HepG2 (cell line): ENCODE results near the gene SLC9A5. TPM values are rescaled to one million over a fixed set of nuclear protein-coding genes. Genes with fewer than 3 reads are reported as not detected.

Experiments
- ATAC-seq: fragments of 200-7000 bp; cut with Tn5 transposase; 3 replicates; pipeline ENCODE4 v1.9.1; 2020; ENCODE audit warnings: mild to moderate bottlenecking, moderate library complexity
- BruUV-seq: library from RNA; stranded (reverse); fragments of 400-500 nt; replicated peaks from 2 replicates; lab custom pipeline; 2021; lab: Mats Ljungman, UMichigan
- CTCF ChIA-PET: fragments of 300-600 bp; formaldehyde crosslinking; extraction: SDS; loops from one replicate; lab custom pipeline; 2021; ENCODE audit warnings: low total read pairs, inconsistent platforms, low intra/inter-chr PET ratio; lab: Yijun Ruan, JAX
- POLR2A ChIA-PET: fragments of 350-600 bp; sonication (Branson Sonifier 250); formaldehyde crosslinking; loops from one replicate; lab custom pipeline; 2020; ENCODE audit warnings: antibody characterized with exemption, inconsistent platforms; lab: Yijun Ruan, JAX
- DNase-seq: peaks from one replicate; pipeline ENCODE4 v3.0.0-alpha.2; 2015; ENCODE audit warnings: low spot score
- FAIRE-seq: peaks from 3 replicates; lab custom pipeline; 2011; peaks lifted over from hg19 to GRCh38; lab: Jason Lieb, UNC
- H2AFZ ChIP-seq: one replicate; pipeline ENCODE4 v1.6.1; 2011; ENCODE audit warnings: low read length, inconsistent platforms
- H3K27ac ChIP-seq: fragments of 300-600 bp; 3 replicates; pipeline ENCODE4 v1.8.0; 2011; ENCODE audit warnings: mixed run types, mild to moderate bottlenecking, mixed read lengths, low read length, inconsistent platforms; ENCODE audit not compliant: insufficient read depth; ENCODE audit errors: extremely low read length
- H3K27me3 ChIP-seq, 2 experiments: fragments of 200-600 bp in 1 of 2; 2 replicates in 1 of 2; 3 replicates in 1 of 2; pipeline versions ENCODE4 v1.6.0 to v1.8.0; 2011; ENCODE audit warnings: low read length in 2 of 2, mild to moderate bottlenecking in 2 of 2, moderate library complexity in 2 of 2, inconsistent platforms in 1 of 2; ENCODE audit not compliant: insufficient read depth in 2 of 2, control insufficient read depth in 1 of 2
- H3K36me3 ChIP-seq, 2 experiments: fragments of 200-600 bp in 1 of 2; replicated peaks in 1 of 2; 2 replicates in 1 of 2; 3 replicates in 1 of 2; pipeline versions ENCODE4 v1.5.1 to v1.8.0; 2011; ENCODE audit warnings: low read length in 2 of 2, inconsistent platforms in 1 of 2; ENCODE audit not compliant: insufficient read depth in 2 of 2, control insufficient read depth in 1 of 2
- H3K4me1 ChIP-seq: 2 replicates; pipeline ENCODE4 v1.5.1; 2012; ENCODE audit warnings: low read length, inconsistent platforms; ENCODE audit not compliant: insufficient read depth
- H3K4me2 ChIP-seq: 2 replicates; pipeline ENCODE4 v1.6.0; 2011; ENCODE audit warnings: low read depth, low read length, inconsistent platforms
- H3K4me3 ChIP-seq, 3 experiments: fragments of 200-600 bp in 1 of 3; sonication (generic), shearing (Covaris generic) in 1 of 3; replicated peaks in 1 of 3; 2 replicates each; pipeline ENCODE4 v1.5.1; 2011 to 2016; ENCODE audit warnings: low read length in 3 of 3, inconsistent platforms in 2 of 3, low read depth in 2 of 3, mild to moderate bottlenecking in 2 of 3, control low read depth in 1 of 3, mixed read lengths in 1 of 3; ENCODE audit not compliant: insufficient read depth in 1 of 3
- H3K79me2 ChIP-seq: one replicate; pipeline ENCODE4 v1.6.1; 2011; ENCODE audit warnings: low read length, inconsistent platforms; ENCODE audit not compliant: insufficient read depth
- H3K9ac ChIP-seq: 2 replicates; pipeline ENCODE4 v1.6.0; 2011; ENCODE audit warnings: mild to moderate bottlenecking, low read depth, low read length, inconsistent platforms; ENCODE audit not compliant: insufficient read depth
- H3K9me3 ChIP-seq: 2 replicates; pipeline ENCODE4 v1.5.1; 2012; ENCODE audit warnings: mild to moderate bottlenecking, low read length
- H4K20me1 ChIP-seq: 2 replicates; pipeline ENCODE4 v1.6.0; 2011; ENCODE audit warnings: inconsistent platforms, mild to moderate bottlenecking, low read length, moderate library complexity; ENCODE audit not compliant: insufficient read depth
- ARNT ChIP-seq: fragments of 450-650 bp; IDR thresholded peaks from 2 replicates; pipeline ENCODE4 v1.6.1; 2017
- CBFB ChIP-seq: sonication (generic); formaldehyde crosslinking; IDR thresholded peaks from 2 replicates; pipeline ENCODE4 v1.4.0; 2020; ENCODE audit warnings: missing genetic modification reagents
- KLF15 ChIP-seq: sonication (generic); formaldehyde crosslinking; IDR thresholded peaks from 2 replicates; pipeline ENCODE4 v1.8.1; 2023; ENCODE audit warnings: borderline replicate concordance, mild to moderate bottlenecking, inconsistent platforms, missing genetic modification reagents, mixed read lengths
- POGK ChIP-seq: sonication (generic); formaldehyde crosslinking; conservative IDR thresholded peaks from 2 replicates; pipeline ENCODE4 v1.8.0; 2022; ENCODE audit warnings: mild to moderate bottlenecking, moderate library complexity, missing genetic modification reagents
- RFXANK ChIP-seq: IDR thresholded peaks from 2 replicates; pipeline ENCODE4 v1.6.1; 2016
- RORA ChIP-seq: sonication (generic); formaldehyde crosslinking; IDR thresholded peaks from 2 replicates; pipeline ENCODE4 v1.5.0; 2020; ENCODE audit warnings: mild to moderate bottlenecking, missing genetic modification reagents, moderate library complexity
- TFDP2 ChIP-seq: sonication (generic); formaldehyde crosslinking; IDR thresholded peaks from 2 replicates; pipeline ENCODE4 v1.4.0; 2020; ENCODE audit warnings: missing genetic modification reagents
- ZFP41 ChIP-seq: sonication (generic); formaldehyde crosslinking; IDR thresholded peaks from 2 replicates; pipeline ENCODE4 v1.4.0; 2020; ENCODE audit warnings: mild to moderate bottlenecking, missing genetic modification reagents, borderline replicate concordance
- ZNF17 ChIP-seq: sonication (generic); formaldehyde crosslinking; IDR thresholded peaks from 2 replicates; pipeline ENCODE4 v1.5.0; 2020; ENCODE audit warnings: mild to moderate bottlenecking, missing genetic modification reagents
- ZNF18 ChIP-seq: sonication (generic); formaldehyde crosslinking; IDR thresholded peaks from 2 replicates; pipeline ENCODE4 v1.8.0; 2022; ENCODE audit warnings: mild to moderate bottlenecking, missing genetic modification reagents; ENCODE audit not compliant: insufficient replicate concordance
- ZNF235 ChIP-seq: sonication (generic); formaldehyde crosslinking; IDR thresholded peaks from 2 replicates; pipeline ENCODE4 v1.8.1; 2023; ENCODE audit warnings: mild to moderate bottlenecking, missing genetic modification reagents, borderline replicate concordance
- ZNF253 ChIP-seq: sonication (generic); formaldehyde crosslinking; IDR thresholded peaks from 2 replicates; pipeline ENCODE4 v1.8.0; 2022; ENCODE audit warnings: mild to moderate bottlenecking, missing genetic modification reagents, borderline replicate concordance
- ZNF546 ChIP-seq: sonication (generic); formaldehyde crosslinking; conservative IDR thresholded peaks from 2 replicates; pipeline ENCODE4 v1.8.1; 2023; ENCODE audit warnings: mild to moderate bottlenecking, missing genetic modification reagents
- ZNF670 ChIP-seq: sonication (generic); formaldehyde crosslinking; IDR thresholded peaks from 2 replicates; pipeline ENCODE4 v1.8.0; 2022; ENCODE audit warnings: mild to moderate bottlenecking, missing genetic modification reagents, borderline replicate concordance
- ZNF710 ChIP-seq: sonication (generic); formaldehyde crosslinking; IDR thresholded peaks from 2 replicates; pipeline ENCODE4 v1.5.0; 2020; ENCODE audit warnings: mild to moderate bottlenecking, missing genetic modification reagents, borderline replicate concordance
- WGBS: methylation state at CpG from one replicate; pipeline ENCODE4 v1.1.6; 2017; ENCODE audit warnings: low lambda C conversion rate; 5-methylcytosine and 5-hydroxymethylcytosine counted together
- in situ Hi-C: cut with HindIII; loops from 2 replicates; pipeline ENCODE4 v1.10.0; 2017; ENCODE audit warnings: low pct_unique_long_range_greater_than_20kb; ENCODE audit not compliant: extremely low pct_ligation_motif_present
- intact Hi-C: fragments of 100-400 bp; cut with micrococcal nuclease; formaldehyde crosslinking; loops from one replicate; pipeline ENCODE4 v1.10.0; 2022; ENCODE audit not compliant: unreplicated experiment
- polyA plus RNA-seq, 8 experiments: library from polyadenylated mRNA; depleted of rRNA in 3 of 8; stranded (reverse) in 7 of 8; unstranded in 1 of 8; fragments of >200 nt; fragmentation: Illumina TruSeq in 4 of 8; extraction: Trizol in 4 of 8; gene quantifications; 2 replicates each; pipeline versions ENCODE4 v1.2.1 to v1.2.3, GENCODE V29; 2011 to 2016; ENCODE audit warnings: low read depth in 4 of 8, missing spikeins in 1 of 8, mixed read lengths in 1 of 8; ENCODE audit not compliant: insufficient read depth in 1 of 8
- total RNA-seq, 5 experiments: library from RNA; depleted of rRNA; stranded (reverse); fragments of >200 nt; fragmentation: Illumina TruSeq; extraction: Trizol; gene quantifications; 2 replicates each; pipeline ENCODE4 v1.2.3, GENCODE V29; 2016; ENCODE audit warnings: low read depth in 1 of 5

The SLC9A5 gene
- total and polyA plus RNA-seq, 2 of the 13 experiments (the other 11 are each of a cell fraction or from before 2014, with no cell fraction given), result 0.58 to 1.4 TPM

GRCh38 chr16:67226295-67226803 is 22.4 kb upstream of the SLC9A5 start (continued):
- TF ChIP-seq POGK (CRISPR knock-in tag), result peak; percentile 57; the same call in 1 of the 2 replicates
- TF ChIP-seq RFXANK, result no peak
- TF ChIP-seq ZNF546, result no peak
- TF ChIP-seq ZNF253 (CRISPR knock-in tag), result peak; percentile 78; the same call in 1 of the 2 replicates
- TF ChIP-seq ZNF18 (CRISPR knock-in tag), result no peak
- TF ChIP-seq CBFB, result no peak
- 0 out of 2 replicates have a peak, but pooled peaks have one; percentile 17 for TF ChIP-seq ZFP41 (CRISPR knock-in tag)

- DNase-seq, result peak; percentile 99
- peak within 1 kb of the TSS; percentile 55 for H3K27ac ChIP-seq
- peak within 1 kb of the TSS; percentile 99 for H3K4me2 ChIP-seq
- peak within 1 kb of the TSS; percentile 97 to 100 (median 98) for H3K4me3 ChIP-seq
- H3K4me1 ChIP-seq, result peaks cover 34% of the 10 kb centered on the region
- BruUV-seq, result no TSS peak
- intact Hi-C loops, result loop anchor here (1.0 to 5.0 kb wide), 2 partner anchors 20 to 40 kb away; partner anchors contain the start of gene FHOD1
- POLR2A ChIA-PET, result interaction anchor here (0.6 to 3.2 kb wide), 22 partner anchors 9 to 335 kb away, joined by 3 to 71 read pairs (median 4); partner anchors contain the start of genes ATP6V0D1, ELMO3, FHOD1 and NOL3
- in situ Hi-C loops, result no loop called here
- peak; percentile 96 for ATAC-seq
- H4K20me1 ChIP-seq, result no peaks in the 10 kb centered on the region; the same call in 1 of the 2 replicates
- 1% methylated on average over 34 of the region's 46 CpGs for WGBS
- H3K9me3 ChIP-seq, result no peaks in the 10 kb centered on the region
- peaks cover 27 to 40% of the 10 kb centered on the region in 2 experiments for H3K36me3 ChIP-seq
- H3K27me3 ChIP-seq, result peaks cover 0 to 4% of the 10 kb centered on the region in 2 experiments; a peak in 1 of 5 replicates
- H3K9ac ChIP-seq, result peak within 1 kb of the TSS; percentile 98
- no peak within 1 kb of the TSS for H2AFZ ChIP-seq
- CTCF ChIA-PET, result no interaction called here
- peaks cover 17% of the 10 kb centered on the region for H3K79me2 ChIP-seq
- FAIRE-seq, result peak; percentile 99
- TF ChIP-seq ZNF670 (CRISPR knock-in tag) (no peak), ARNT (no peak), TFDP2 (peak; percentile 84), KLF15 (peak; percentile 41; the same call in 1 of the 2 replicates), RORA (CRISPR knock-in tag) (no peak), ZNF710 (CRISPR knock-in tag) (peak; percentile 13; the same call in 1 of the 2 replicates), ZNF235 (CRISPR knock-in tag) (no peak), ZNF17 (CRISPR knock-in tag) (no peak)
Observed at GRCh38 chr16:67226804-67227566, 21.8 kb upstream of the SLC9A5 start, which contains the start of gene TMEM208. TSS of gene TMEM208 (plus strand) at chr16:67227130. CDS start at chr16:67227219, 89 bp downstream.
